HG02840 (cell line): ENCODE data around the gene FAM131A.

ENCODE experiments used
- ATAC-seq: cut with Tn5 transposase; IDR thresholded peaks from one replicate; pipeline ENCODE4 v1.9.1; 2021; ENCODE audit warnings: mild to moderate bottlenecking, moderate library complexity, moderate number of reproducible peaks; ENCODE audit not compliant: unreplicated experiment, low FRiP score

Gene FAM131A

GRCh38 chr3:184372911-184373310, 35.5 kb downstream of the FAM131A start:
- no peak for ATAC-seq

DNA sequence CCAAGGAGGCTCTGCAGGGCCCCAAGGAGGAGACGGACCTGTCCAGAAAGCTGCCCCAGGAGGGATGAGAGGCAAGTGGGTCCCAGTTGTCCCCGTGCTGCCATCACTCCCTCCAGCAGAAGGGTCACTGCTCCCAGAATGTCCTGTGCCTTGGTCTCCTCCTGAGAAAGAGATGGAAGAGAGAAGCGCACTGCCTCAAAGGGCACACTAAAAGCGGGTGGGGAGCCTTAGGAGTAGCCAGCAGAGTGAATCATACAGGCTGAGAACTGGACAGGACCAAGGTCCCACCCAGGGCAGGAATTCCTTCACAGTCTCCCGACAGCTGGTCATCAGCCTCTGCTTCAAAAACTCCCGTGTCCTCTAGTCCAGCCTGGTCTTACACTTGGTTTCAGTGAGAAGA, 36.0 kb downstream of the FAM131A start:
- ATAC-seq: no peak

GRCh38 chr3:184375747-184376461, 38.5 kb downstream of the FAM131A start:
- ATAC-seq: no peak

DNA sequence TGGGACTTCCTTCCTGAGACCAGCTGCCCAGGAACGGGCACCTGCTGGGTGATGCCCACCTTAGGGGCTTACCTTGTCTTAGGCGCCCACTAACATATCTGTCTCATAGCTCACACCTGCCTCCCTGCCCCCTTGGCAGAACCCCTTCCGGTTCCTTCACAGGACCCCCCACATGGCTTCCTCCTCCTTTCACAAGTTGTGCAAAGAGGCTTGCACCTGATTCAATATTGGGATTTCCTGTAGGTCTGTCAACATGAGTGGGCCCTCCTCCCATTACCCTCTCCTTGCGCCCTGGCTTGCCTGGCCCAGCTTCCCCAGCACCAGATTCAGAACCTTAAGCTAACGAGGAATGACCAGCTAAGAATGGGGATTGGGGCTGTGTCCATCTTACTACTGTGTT, 40.0 kb downstream of the FAM131A start:
- no peak for ATAC-seq

- ATAC-seq: no peak
Observed at GRCh38 chr3:184377882-184378445, 40.6 kb downstream of the FAM131A start, which contains the start of gene THPO. TSS of gene THPO (minus strand) at chr3:184378207. CDS start at chr3:184376259, 1,948 bp downstream.

GRCh38 chr3:184378651-184379357, 41.4 kb downstream of the FAM131A start:
- no peak for ATAC-seq

DNA sequence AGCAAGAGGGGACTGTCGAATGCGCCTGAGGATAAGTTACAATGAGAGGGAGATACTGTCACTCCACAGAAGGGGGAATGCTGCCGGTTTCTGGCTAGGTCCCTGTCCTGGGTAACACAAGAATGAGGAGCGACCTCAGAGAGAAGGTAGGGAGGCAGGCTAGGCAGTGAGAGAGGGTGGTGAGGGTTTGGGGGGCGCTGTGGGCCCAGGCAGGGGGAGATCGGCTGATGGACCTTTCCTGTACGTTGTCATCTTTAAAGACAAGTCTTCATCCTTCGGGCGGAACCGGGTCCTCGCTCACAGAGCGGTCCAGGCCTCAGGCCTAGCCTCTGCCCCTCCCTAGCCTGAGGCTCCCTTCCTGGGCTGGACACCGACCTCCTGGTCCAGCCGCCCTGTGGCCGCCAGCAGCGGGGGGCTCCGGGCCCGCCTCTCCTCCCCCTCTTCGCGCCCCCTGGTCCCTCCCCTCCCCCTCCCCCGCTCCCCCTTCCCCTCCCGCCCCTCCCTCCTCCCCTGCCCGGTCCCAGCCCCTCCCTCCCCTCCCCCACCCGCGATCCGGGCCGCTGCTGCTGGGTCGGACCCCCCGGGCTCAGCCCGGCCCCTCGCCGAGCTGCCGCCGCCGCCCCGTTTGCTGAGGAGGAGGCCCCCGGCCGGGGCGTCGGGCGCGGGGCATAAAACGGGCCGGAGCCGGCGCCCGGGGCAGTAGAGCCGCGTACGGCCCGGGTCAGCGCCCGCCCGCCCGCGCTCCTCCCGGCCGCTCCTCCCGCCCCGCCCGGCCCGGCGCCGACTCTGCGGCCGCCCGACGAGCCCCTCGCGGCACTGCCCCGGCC, 42.2 kb downstream of the FAM131A start, which contains the start of gene CHRD:
Gene CHRD, plus strand, starts transcription at position 697 of the 827 bp plus-strand sequence. CDS start 265 bp downstream, outside the sequence.
- ATAC-seq: no peak

DNA sequence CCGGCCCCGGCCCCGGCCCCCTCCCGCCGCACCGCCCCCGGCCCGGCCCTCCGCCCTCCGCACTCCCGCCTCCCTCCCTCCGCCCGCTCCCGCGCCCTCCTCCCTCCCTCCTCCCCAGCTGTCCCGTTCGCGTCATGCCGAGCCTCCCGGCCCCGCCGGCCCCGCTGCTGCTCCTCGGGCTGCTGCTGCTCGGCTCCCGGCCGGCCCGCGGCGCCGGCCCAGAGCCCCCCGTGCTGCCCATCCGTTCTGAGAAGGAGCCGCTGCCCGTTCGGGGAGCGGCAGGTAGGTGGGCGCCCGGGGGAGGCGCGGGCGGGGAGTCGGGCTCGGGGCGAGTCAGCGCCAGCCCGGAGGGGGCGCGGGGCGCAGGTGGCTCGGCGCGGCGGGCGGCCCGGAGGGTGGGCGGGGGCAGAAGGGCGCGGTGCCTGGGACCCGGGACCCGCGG, 42.8 kb downstream of the FAM131A start:
- ATAC-seq: no peak

- ATAC-seq: no peak
Observed at GRCh38 chr3:184380627-184381260, 43.3 kb downstream of the FAM131A start.

- ATAC-seq: no peak
Observed at GRCh38 chr3:184381261-184382224, 44.1 kb downstream of the FAM131A start.

- no peak for ATAC-seq
Observed at GRCh38 chr3:184382326-184383032, 45.1 kb downstream of the FAM131A start.

DNA sequence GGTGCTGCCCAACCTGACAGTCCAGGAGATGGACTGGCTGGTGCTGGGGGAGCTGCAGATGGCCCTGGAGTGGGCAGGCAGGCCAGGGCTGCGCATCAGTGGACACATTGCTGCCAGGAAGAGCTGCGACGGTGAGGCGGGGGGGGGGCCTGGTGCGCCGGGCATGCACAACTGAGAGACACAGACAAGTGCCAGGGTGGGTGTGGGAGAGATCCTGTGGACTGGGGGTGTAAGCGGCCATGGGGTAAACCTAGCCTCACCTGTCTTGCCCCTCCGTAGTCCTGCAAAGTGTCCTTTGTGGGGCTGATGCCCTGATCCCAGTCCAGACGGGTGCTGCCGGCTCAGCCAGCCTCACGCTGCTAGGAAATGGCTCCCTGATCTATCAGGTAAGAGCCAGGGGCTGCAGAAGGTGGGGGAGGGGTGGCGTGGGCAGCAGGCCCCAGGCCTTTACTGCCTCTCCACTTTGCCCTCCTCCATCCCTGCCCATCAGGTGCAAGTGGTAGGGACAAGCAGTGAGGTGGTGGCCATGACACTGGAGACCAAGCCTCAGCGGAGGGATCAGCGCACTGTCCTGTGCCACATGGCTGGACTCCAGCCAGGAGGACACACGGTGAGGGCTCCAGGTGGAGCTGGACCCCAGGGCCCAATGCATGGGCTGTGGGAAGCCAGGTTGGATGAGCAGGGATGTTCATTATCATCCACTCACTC, 45.8 kb downstream of the FAM131A start:
- ATAC-seq: no peak

DNA sequence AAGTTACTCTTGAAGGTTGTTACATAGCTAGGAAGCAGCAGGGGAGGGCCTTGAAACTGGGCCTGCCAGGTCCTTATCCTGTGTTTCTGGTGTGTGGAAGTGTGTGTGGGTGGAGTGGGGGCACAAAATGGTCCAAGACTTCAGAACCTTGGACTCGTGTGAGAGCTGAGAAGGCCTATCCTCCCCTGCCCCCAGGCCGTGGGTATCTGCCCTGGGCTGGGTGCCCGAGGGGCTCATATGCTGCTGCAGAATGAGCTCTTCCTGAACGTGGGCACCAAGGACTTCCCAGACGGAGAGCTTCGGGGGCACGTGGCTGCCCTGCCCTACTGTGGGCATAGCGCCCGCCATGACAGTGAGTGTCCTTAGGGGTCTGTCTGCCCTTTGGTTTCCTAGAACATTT, 46.9 kb downstream of the FAM131A start:
- ATAC-seq: no peak

DNA sequence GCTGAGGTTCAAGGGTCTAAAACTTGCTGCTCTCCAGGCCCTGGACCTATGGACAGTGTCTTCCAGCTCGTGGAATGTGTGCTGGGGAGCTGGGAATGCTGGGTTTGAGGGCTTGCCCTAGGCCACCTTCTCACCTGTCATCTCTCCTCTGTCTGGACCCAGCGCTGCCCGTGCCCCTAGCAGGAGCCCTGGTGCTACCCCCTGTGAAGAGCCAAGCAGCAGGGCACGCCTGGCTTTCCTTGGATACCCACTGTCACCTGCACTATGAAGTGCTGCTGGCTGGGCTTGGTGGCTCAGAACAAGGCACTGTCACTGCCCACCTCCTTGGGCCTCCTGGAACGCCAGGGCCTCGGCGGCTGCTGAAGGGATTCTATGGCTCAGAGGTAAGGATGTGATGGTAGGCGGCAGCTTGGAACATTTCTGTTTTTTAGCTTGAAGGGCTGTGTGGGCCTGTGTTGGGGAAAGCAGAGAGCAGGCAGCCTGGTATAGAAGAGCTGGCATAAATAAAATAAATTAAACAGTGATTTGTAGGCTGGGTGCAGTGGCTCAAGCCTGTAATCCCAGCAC, 47.5 kb downstream of the FAM131A start:
- ATAC-seq: no peak

DNA sequence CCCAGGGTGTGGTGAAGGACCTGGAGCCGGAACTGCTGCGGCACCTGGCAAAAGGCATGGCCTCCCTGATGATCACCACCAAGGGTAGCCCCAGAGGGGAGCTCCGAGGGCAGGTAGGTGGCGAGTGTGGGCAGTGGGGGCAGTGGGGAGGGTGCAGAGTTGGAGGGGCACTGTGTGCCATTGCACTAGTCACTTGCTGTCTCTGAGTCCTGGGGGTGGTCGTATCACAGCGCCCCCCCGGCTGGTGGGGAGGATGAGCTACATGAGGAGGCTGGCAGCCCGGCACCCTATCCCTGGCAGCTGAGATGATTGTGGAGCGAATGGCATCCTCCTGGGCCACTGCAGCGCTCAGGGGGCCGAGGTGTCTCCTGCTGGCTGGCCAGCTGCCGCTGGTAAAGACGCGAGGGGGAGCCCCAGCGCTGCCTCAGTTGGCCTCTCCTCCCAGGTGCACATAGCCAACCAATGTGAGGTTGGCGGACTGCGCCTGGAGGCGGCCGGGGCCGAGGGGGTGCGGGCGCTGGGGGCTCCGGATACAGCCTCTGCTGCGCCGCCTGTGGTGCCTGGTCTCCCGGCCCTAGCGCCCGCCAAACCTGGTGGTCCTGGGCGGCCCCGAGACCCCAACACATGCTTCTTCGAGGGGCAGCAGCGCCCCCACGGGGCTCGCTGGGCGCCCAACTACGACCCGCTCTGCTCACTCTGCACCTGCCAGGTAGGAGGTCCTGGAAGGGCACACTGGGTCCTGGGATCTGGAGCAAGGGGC, 48.8 kb downstream of the FAM131A start:
- ATAC-seq: no peak

GRCh38 chr3:184387174-184387714, 49.8 kb downstream of the FAM131A start:
- no peak for ATAC-seq
